ENCODE results near the gene AHNAK2.

AHNAK2 gene

DNA sequence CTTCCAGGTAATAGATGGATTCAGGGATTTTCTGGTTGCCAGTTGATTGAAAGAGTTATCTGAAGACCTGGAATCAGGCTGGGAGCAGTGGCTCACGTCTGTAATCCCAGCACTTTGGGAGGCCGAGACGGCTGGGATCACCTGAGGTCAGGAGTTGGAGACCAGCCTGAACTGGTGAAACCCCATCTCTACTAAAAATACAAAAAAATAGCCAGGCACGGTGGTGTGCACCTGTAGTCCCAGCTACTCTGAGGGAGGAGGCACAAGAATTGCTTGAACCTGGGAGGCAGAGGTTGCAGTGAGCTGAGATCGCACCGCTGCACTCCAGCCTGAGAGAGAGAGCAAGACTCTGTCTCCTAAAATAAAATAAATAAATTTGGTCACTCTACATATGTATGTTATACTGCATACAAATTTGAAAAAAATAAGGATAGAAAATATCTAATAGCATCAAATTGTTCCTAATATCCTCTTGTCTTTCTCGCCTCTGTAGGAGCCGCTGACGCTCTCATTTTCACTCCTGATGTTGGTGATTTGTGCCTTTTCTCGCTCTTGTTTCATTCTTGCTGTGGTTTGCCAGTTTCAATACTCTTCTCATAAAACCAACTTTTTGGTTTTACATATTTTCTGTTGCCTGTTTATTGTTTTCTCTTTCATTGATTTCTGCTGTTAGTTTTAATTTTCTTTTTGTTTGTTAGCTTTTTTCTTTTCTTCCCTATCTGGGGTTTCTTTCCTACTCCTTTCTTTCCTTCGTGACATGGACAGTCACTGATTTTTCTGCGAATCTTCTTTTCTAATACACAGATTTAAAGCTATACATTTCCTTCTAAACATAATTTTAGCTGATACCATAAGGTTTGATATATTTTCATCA is 77.3 kb downstream of the AHNAK2 start:
- no peak for TF ChIP-seq ARNTL (CRISPR knock-in tag; IDR thresholded peaks at IDR 0.05; ENCODE audit: borderline replicate concordance, low read depth)
- TF ChIP-seq RARB (CRISPR knock-in tag; IDR thresholded peaks at IDR 0.05), result no peak
- TF ChIP-seq BACH2 (CRISPR knock-in tag; IDR thresholded peaks at IDR 0.05; ENCODE audit: borderline replicate concordance), result no peak
- no peak for TF ChIP-seq ZNF70 (CRISPR knock-in tag; IDR thresholded peaks at IDR 0.05)
- no peak for TF ChIP-seq ZC3H10 (CRISPR knock-in tag; IDR thresholded peaks at IDR 0.05)
- TF ChIP-seq, protein P1, sequence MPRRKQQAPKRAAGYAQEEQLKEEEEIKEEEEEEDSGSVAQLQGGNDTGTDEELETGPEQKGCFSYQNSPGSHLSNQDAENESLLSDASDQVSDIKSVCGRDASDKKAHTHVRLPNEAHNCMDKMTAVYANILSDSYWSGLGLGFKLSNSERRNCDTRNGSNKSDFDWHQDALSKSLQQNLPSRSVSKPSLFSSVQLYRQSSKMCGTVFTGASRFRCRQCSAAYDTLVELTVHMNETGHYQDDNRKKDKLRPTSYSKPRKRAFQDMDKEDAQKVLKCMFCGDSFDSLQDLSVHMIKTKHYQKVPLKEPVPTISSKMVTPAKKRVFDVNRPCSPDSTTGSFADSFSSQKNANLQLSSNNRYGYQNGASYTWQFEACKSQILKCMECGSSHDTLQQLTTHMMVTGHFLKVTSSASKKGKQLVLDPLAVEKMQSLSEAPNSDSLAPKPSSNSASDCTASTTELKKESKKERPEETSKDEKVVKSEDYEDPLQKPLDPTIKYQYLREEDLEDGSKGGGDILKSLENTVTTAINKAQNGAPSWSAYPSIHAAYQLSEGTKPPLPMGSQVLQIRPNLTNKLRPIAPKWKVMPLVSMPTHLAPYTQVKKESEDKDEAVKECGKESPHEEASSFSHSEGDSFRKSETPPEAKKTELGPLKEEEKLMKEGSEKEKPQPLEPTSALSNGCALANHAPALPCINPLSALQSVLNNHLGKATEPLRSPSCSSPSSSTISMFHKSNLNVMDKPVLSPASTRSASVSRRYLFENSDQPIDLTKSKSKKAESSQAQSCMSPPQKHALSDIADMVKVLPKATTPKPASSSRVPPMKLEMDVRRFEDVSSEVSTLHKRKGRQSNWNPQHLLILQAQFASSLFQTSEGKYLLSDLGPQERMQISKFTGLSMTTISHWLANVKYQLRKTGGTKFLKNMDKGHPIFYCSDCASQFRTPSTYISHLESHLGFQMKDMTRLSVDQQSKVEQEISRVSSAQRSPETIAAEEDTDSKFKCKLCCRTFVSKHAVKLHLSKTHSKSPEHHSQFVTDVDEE (CRISPR knock-in tag; IDR thresholded peaks at IDR 0.05), result no peak
- no peak for ATAC-seq

GRCh38 chr14:104899781-104900180 is 78.4 kb downstream of the AHNAK2 start:
- TF ChIP-seq RARB (CRISPR knock-in tag; IDR thresholded peaks at IDR 0.05), result no peak
- TF ChIP-seq, protein P2, sequence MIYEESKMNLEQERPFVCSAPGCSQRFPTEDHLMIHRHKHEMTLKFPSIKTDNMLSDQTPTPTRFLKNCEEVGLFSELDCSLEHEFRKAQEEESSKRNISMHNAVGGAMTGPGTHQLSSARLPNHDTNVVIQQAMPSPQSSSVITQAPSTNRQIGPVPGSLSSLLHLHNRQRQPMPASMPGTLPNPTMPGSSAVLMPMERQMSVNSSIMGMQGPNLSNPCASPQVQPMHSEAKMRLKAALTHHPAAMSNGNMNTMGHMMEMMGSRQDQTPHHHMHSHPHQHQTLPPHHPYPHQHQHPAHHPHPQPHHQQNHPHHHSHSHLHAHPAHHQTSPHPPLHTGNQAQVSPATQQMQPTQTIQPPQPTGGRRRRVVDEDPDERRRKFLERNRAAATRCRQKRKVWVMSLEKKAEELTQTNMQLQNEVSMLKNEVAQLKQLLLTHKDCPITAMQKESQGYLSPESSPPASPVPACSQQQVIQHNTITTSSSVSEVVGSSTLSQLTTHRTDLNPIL (CRISPR knock-in tag; IDR thresholded peaks at IDR 0.05; ENCODE audit: low read depth), result no peak
- no peak for ATAC-seq

DNA sequence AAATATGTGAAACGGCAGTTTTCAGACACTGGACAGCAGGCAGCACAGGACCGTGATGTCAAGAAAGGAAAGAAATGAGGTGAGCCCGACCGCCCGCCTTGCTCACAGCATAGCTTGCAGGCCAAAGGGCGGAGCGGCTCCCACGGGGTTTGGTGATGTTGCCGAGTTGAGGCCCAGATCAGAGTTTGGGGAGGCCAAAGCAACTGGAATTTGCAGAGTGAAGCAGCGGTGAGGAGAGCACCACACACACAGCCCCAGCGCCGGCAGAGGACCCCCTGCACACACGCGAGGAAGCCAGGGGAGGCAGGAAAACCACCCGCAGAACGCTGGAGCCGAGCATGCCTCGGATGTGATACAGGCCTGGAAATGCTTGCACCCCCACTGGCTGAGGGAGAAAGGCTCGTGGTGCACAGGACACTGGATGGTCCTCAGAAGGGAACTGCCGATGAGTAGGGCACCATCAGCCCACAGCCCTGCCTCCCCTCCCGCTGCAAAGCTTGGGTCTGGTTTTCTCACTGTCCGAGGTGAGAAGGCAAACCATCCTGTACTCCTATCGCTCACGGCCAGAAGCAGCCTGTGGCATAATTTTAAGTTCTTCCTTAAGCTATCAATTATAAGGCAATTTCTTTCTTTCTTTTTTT is 79.2 kb downstream of the AHNAK2 start:
- no peak for ATAC-seq
- TF ChIP-seq ZFP3 (CRISPR knock-in tag; IDR thresholded peaks at IDR 0.05), result no peak
- TF ChIP-seq TOX (CRISPR knock-in tag; IDR thresholded peaks at IDR 0.05; ENCODE audit: borderline replicate concordance), result no peak
- TF ChIP-seq, protein P1 (CRISPR knock-in tag; IDR thresholded peaks at IDR 0.05), result no peak
- no peak for TF ChIP-seq ZFP30 (CRISPR knock-in tag; IDR thresholded peaks at IDR 0.05)
- TF ChIP-seq OSR1 (CRISPR knock-in tag; IDR thresholded peaks at IDR 0.05), result no peak
- no peak for TF ChIP-seq RARB (CRISPR knock-in tag; IDR thresholded peaks at IDR 0.05)
- no peak for TF ChIP-seq ZNF565 (CRISPR knock-in tag; conservative IDR thresholded peaks at IDR 0.05; ENCODE audit: low read depth)
- no peak for TF ChIP-seq ZC3H10 (CRISPR knock-in tag; IDR thresholded peaks at IDR 0.05)

GRCh38 chr14:104898195-104898558 is 80.0 kb downstream of the AHNAK2 start:
- no peak for TF ChIP-seq ZNF8 (CRISPR knock-in tag; IDR thresholded peaks at IDR 0.05)
- no peak for TF ChIP-seq PATZ1 (CRISPR knock-in tag; IDR thresholded peaks at IDR 0.05; ENCODE audit: borderline replicate concordance)
- TF ChIP-seq ZFP3 (CRISPR knock-in tag; IDR thresholded peaks at IDR 0.05), result no peak
- TF ChIP-seq OSR1 (CRISPR knock-in tag; IDR thresholded peaks at IDR 0.05), result no peak
- TF ChIP-seq CSRNP3 (CRISPR knock-in tag; IDR thresholded peaks at IDR 0.05), result no peak
- no peak for TF ChIP-seq ZC3H10 (CRISPR knock-in tag; IDR thresholded peaks at IDR 0.05)
- TF ChIP-seq ISL1 (CRISPR knock-in tag; IDR thresholded peaks at IDR 0.05), result no peak
- no peak for TF ChIP-seq GLIS3 (CRISPR knock-in tag; IDR thresholded peaks at IDR 0.05)
- TF ChIP-seq ZNF70 (CRISPR knock-in tag; IDR thresholded peaks at IDR 0.05), result no peak
- TF ChIP-seq, protein P3, sequence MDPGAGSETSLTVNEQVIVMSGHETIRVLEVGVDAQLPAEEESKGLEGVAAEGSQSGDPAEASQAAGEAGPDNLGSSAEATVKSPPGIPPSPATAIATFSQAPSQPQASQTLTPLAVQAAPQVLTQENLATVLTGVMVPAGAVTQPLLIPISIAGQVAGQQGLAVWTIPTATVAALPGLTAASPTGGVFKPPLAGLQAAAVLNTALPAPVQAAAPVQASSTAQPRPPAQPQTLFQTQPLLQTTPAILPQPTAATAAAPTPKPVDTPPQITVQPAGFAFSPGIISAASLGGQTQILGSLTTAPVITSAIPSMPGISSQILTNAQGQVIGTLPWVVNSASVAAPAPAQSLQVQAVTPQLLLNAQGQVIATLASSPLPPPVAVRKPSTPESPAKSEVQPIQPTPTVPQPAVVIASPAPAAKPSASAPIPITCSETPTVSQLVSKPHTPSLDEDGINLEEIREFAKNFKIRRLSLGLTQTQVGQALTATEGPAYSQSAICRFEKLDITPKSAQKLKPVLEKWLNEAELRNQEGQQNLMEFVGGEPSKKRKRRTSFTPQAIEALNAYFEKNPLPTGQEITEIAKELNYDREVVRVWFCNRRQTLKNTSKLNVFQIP (CRISPR knock-in tag; IDR thresholded peaks at IDR 0.05; ENCODE audit: borderline replicate concordance, low read depth), result no peak
- TF ChIP-seq SNAI2 (CRISPR knock-in tag; IDR thresholded peaks at IDR 0.05), result no peak
- TF ChIP-seq TOX (CRISPR knock-in tag; IDR thresholded peaks at IDR 0.05; ENCODE audit: borderline replicate concordance), result no peak
- no peak for ATAC-seq

All from SK-N-SH treated with all-trans-retinoic acid at 6 μM for 48 hours (cell line).